Kasumi-1 (cell line): Measurements from ENCODE around the gene ACTMAP.

Source experiments
- DNase-seq, 2 experiments: peaks; one replicate each; lab custom pipeline; 2025; lab: John Stamatoyannopoulos, UW

The ACTMAP gene

GRCh38 chr19:40718774-40719391 lies 31.4 kb downstream of the ACTMAP start:
- no peak for DNase-seq

GRCh38 chr19:40717880-40718773 lies 32.1 kb downstream of the ACTMAP start:
- no peak for DNase-seq

DNA sequence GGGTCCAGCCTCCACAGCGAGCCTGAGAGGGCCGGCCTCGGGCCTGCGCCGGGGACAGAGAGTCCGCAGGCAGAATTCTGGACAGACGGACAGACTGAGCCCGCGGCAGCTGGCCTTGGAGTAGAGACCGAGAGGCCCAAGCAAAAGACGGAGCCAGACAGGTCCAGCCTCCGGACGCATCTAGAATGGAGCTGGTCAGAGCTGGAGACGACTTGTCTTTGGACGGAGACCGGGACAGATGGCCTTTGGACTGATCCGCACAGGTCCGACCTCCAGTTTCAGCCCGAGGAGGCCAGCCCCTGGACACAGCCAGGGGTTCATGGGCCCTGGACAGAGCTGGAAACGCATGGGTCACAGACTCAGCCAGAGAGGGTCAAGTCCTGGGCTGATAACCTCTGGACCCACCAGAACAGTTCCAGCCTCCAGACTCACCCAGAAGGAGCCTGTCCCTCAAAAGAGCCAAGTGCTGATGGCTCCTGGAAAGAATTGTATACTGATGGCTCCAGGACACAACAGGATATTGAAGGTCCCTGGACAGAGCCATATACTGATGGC lies 32.9 kb downstream of the ACTMAP start:
- DNase-seq: no peak

- peak; percentile 88 to 90 for DNase-seq
Measured at GRCh38 chr19:40716482-40717324, 33.6 kb downstream of the ACTMAP start, which contains the start of the genes COQ8B and ITPKC. COQ8B (minus strand) TSS chr19:40716886; CDS start chr19:40714632, 2,254 bp downstream. ITPKC (plus strand) TSS chr19:40717112; CDS start chr19:40717136, 24 bp downstream.

- no peak for DNase-seq
Measured at GRCh38 chr19:40716031-40716481, 34.2 kb downstream of the ACTMAP start.

DNA sequence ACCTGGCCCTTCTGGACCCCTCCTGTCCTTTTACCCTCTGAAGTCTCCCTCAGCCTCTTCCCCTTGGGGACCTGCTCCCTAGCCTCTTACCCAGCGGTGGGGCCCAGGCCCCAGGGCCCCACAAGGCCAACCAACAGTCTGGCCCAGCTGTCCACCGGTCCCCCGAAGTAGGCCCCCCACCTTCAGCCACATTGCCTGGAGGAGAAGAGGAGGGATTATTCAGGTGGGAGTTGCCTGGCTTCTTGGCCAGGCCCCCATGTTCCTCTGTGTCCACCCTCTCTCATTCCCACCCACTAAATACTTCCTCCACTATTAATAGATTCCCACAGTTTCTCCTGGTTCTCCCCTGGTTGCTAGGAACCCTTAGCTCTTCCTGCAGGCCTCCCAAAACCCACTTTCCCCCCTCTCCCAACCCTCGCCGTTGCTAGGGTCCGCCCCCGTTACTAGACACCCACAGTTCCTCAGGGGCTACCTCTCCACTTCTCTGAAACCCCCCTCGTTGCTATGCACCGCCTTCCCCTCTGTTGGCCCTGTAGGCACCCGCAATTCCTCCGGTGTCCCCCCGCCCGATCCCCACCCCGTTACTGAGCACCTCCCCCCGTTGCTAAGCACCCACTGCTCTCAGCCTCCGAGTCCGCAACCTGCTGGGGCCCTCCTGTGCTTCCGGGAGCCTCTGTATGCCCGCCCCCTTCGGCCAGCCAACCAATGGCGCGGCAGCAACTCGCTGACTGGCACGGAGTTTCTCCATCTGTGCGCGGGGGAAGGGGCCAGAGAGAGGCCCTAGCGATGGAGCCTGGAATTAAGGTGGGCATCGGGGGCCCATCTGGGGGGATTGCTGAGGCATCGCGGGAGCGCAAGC lies 35.6 kb downstream of the ACTMAP start:
- peak; percentile 91 for DNase-seq

- DNase-seq: no peak
Measured at GRCh38 chr19:40713939-40714338, 36.3 kb downstream of the ACTMAP start.

- DNase-seq: no peak
Measured at GRCh38 chr19:40709817-40710216, 40.5 kb downstream of the ACTMAP start.

GRCh38 chr19:40707615-40708014 lies 42.7 kb downstream of the ACTMAP start:
- no peak for DNase-seq

GRCh38 chr19:40705950-40706619 lies 44.2 kb downstream of the ACTMAP start:
- no peak for DNase-seq

DNA sequence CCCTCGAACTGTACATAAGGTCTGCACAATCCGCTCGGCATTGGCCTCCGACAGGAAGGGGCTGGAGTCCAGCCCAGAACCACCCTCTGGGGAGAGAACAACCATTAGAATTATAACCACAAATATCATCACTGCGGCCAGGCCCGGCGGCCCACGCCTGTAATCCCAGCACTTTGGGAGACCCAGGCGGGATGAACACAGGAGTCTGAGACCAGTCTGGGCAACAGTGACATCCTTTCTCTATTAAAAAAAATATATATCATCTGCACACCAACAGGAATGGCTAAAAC lies 45.0 kb downstream of the ACTMAP start:
- no peak for DNase-seq

GRCh38 chr19:40704491-40705361 lies 45.6 kb downstream of the ACTMAP start:
- no peak for DNase-seq

DNA sequence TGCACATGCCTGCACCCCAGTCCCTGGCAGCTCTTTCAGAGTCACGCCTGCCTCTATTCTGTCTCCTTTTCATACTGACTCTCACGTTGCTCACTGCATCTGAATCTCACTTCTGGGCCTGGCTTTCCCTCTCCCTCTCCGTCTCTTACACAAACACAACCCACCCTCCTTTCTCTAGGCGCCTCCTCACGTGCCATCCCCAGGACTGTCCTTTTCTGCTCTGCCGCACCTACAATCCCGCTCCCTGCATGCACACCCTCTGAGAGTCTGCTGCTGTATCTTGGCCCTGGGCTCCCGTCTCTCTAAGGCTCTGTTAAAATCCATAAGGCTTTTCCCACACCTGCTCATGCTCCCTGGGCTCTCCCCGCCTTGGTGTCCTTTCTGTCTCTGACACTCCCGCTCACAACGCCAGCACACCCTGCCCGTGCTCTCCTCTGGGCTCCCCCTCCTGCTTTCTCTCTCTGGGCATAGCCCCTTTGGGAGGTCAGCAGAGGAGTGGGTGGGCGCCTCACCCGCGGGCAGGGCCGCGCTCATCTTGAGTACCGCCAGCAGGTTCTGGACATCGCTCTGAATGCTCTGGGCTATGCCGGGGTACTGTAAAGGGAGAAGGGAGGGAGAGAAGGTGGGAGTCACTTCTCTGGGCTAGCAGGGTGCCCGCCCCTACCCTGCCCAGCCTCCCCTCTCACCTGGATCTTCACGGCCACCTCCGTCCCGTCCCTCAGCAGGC lies 47.1 kb downstream of the ACTMAP start:
- no peak for DNase-seq

GRCh38 chr19:40702337-40703012 lies 47.8 kb downstream of the ACTMAP start:
- DNase-seq: peak; percentile 30 to 34

DNA sequence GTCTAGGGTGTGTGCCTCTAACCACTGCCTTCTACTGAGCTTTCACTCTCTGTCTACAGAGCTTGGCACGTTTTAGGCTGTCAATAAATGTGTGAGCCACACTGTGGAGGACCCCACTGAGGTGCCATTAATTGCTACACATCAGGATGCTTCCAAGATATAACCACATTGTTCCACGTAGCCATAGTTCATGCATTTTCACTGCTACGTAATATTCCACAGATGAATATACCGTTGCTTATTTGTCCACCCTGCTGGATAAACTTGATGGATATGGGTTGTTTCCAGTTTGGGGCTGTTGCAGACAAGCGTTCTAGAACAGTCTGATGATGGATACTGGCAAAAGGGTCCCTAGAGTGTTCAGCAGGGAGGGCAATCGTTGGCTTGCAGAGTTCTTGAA lies 48.5 kb downstream of the ACTMAP start:
- no peak for DNase-seq

DNA sequence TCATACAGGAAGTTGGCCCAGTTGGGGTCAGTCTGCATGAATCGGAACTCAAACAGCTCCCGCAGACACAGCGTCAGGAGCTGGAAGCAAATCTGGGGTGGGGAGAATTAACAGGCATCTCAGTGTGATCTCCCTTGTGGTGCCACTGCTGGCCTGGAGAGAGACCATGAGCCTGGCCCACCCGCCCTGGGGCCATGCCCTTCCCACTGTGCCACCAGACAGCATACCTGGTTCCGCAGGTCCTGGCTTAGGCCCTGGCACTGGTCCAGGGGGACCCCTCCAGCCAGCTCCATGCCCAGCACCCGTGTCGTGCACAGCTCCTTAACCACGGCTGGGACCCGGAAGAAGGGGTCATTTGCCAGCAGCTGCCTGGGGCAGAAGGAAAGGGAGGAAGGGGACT lies 50.2 kb downstream of the ACTMAP start:
- no peak for DNase-seq

DNA sequence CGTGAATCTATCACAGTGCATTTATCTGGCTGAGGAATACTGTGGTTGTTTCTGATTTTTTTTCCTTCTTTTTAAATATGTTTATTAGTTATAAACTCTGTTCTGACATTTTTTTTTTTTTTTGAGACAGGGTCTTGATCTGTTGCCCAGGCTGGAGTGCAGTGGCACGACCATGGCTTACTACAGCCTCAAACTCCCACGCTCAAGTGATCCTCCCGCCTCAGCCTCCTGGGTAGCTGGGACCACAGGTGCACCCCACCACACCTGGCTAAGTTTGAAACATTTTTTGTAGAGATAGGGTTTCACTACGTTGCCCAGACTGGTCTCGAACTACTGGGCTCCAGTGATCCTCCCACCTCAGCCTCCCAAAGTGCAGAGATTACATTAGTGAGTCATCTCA lies 53.3 kb downstream of the ACTMAP start:
- no peak for DNase-seq

DNA sequence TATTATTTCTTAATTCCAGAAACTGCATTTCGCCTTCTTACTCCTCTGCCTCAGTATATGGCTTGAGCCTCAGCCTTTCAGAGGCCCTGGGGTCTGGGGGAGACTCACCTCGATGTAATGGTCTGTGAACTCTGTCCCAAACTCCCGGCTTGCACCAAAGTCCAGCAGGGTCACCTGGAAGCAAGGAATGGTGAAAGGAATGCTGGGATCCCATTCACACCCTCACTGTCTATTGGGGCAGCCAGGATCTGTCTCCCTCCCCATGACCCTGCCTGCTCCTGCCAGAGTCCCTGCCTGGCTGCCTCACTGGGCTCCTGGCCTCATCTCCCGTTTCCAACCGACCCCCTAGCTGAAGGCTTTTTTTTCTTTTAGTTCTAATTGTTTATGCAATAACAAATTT lies 54.4 kb downstream of the ACTMAP start:
- DNase-seq: no peak
